Measurements from ENCODE around the gene SIAH2.

The SIAH2 gene

GRCh38 chr3:150725548-150725947, 37.4 kb downstream of the SIAH2 start:
- Mint-ChIP-seq H3K27me3 (no peaks in the 10 kb centered on the region), H3K4me3 (no peak overlapping the region), H3K36me3 (no peaks in the 10 kb centered on the region), H3K9me3 (no peaks in the 10 kb centered on the region), H3K4me1 (peaks cover 18% of the 10 kb centered on the region), H3K27ac (no peak overlapping the region)
- CTCF ChIA-PET: no interaction called here
- DNase-seq: no peak

DNA sequence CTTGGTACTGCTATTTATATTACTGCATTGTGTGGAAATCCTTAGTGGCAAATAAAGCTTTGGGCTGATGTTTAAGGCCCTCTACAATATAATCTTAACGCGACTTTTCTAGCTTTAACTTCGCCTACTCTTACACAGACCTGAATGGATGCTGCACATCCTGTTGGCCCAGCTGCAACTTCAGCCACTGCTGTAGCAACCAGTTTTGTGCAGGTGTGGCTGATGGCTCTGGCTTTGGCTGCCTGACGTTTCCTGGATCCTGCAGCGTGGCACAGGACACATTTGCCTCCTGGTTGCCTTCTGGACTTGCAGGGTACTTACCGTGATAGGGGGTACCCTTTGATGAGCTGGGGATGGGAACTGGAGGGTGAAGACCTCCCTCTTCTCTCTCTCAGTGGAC, 39.0 kb downstream of the SIAH2 start:
- Mint-ChIP-seq H3K27ac (no peak overlapping the region), H3K4me3 (no peak overlapping the region), H3K9me3 (no peaks in the 10 kb centered on the region), H3K27me3 (no peaks in the 10 kb centered on the region), H3K4me1 (peaks cover 18% of the 10 kb centered on the region), H3K36me3 (no peaks in the 10 kb centered on the region)
- CTCF ChIA-PET: interaction anchor here (0.5 to 3.7 kb wide), 7 partner anchors 37 to 143 kb away, joined by 3 to 32 read pairs (median 3); no protein-coding TSS in a partner anchor
- no peak for DNase-seq

DNA sequence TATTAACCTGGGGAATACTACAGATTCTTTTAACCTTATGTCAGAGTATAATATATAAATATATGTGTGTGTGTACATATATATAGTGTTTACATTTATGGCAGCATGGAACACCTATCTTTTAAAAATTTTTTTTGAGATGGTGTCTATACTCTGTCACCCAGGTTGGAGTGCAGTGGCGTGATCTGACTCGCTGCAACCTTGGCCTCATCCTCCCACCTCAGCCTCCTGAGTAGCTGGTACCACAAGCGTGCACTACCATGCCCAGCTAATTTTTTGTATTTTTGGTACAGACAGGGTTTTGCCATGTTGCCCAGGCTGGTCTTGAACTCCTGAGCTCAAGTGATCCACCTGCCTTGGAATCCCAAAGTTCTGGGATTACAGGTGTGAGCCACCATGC, 40.7 kb downstream of the SIAH2 start:
- Mint-ChIP-seq H3K27me3 (no peaks in the 10 kb centered on the region), H3K4me3 (no peak overlapping the region), H3K9me3 (no peaks in the 10 kb centered on the region), H3K4me1 (peaks cover 14% of the 10 kb centered on the region), H3K36me3 (no peaks in the 10 kb centered on the region), H3K27ac (no peak overlapping the region)
- CTCF ChIA-PET: interaction anchor here (0.8 to 3.7 kb wide), 15 partner anchors 18 to 423 kb away, joined by 3 to 32 read pairs (median 5); partner anchors contain the start of genes ERICH6 and SIAH2
- DNase-seq: no peak

DNA sequence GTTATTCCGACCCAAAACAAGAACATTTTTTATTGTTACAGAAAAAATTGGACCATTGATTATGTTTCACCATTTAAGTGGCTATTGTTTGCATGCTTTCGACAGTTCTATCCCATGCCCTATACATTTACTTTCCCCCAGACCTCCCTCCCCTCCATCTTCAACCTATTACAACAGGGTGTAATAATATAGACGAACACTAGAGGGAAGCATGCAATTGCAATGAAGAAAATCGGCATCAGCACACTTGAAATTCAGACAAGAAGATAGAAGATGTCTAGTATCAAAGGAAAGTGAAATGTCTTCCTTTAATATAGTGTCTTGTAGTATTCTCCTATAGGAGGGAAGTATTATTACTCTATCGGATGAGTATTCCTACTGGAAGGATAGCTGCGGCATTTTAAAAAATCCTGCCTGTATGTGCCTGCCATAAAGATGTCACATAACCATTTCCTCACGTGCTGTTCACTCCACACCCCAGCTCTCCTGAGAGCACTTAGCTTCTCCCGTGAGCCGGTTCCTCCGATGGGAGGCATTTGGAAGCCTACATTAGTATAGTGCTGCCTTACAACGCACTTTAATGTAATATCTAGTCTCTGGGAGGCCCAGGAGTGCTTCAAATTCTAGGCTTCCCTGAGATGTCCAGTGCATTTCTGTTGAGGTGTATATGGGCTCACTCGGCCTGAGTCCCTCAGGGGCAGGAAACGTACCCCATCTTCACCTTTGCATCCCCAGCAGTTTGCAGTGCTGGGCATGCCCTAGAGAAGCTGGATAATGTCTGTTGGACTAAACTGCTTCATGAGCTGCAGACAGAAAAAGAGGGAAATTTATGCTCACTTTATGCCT, 41.5 kb downstream of the SIAH2 start:
- H3K27me3 Mint-ChIP-seq: no peaks in the 10 kb centered on the region
- CTCF ChIA-PET: interaction anchor here (0.6 to 3.7 kb wide), 32 partner anchors 8 to 659 kb away, joined by 3 to 32 read pairs (median 4); partner anchors contain the start of genes ERICH6 and SIAH2
- no peak for DNase-seq
- no peak overlapping the region for H3K27ac Mint-ChIP-seq
- no peak overlapping the region for H3K4me3 Mint-ChIP-seq
- no peaks in the 10 kb centered on the region for H3K36me3 Mint-ChIP-seq
- H3K9me3 Mint-ChIP-seq: no peaks in the 10 kb centered on the region
- peaks cover 14% of the 10 kb centered on the region for H3K4me1 Mint-ChIP-seq

DNA sequence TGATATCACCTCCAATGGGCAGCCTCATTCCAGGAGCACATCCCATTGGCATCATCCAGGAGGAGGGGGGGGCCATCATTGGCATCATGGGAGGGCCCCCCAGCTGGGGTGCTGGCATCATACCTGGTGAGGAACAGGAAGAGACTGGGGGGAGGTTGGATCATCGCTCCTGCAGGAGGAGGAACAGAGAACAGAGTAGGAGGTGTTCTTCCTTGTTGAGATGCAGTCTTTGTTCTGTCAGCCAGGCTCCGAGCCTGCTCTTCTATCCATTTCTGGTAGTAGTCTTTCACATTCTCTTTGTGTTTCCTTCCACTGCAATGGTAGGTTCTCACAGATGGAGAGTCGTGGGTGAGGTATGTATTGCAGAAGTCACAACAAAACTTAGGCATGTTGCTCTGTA, 42.5 kb downstream of the SIAH2 start:
- Mint-ChIP-seq H3K36me3 (no peaks in the 10 kb centered on the region), H3K9me3 (peaks cover 4% of the 10 kb centered on the region), H3K27ac (no peak overlapping the region), H3K27me3 (no peaks in the 10 kb centered on the region), H3K4me1 (peaks cover 14% of the 10 kb centered on the region), H3K4me3 (no peak overlapping the region)
- CTCF ChIA-PET: interaction anchor here (0.7 to 3.7 kb wide), 17 partner anchors 9 to 422 kb away, joined by 3 to 32 read pairs (median 6); partner anchors contain the start of genes ERICH6 and SIAH2
- DNase-seq: no peak

- no peak for DNase-seq
- Mint-ChIP-seq H3K27me3 (peaks cover 4% of the 10 kb centered on the region), H3K4me3 (no peak overlapping the region), H3K27ac (no peak overlapping the region), H3K9me3 (peaks cover 16% of the 10 kb centered on the region), H3K36me3 (peaks cover 14% of the 10 kb centered on the region), H3K4me1 (peaks cover 3% of the 10 kb centered on the region)
- CTCF ChIA-PET: no interaction called here
These were observed 52.9 kb downstream of the SIAH2 start for GRCh38 chr3:150710097-150710496.

GRCh38 chr3:150703756-150704344, 59.1 kb downstream of the SIAH2 start, which contains the start of gene ERICH6:
ERICH6 (minus strand) TSS chr3:150703920; CDS start chr3:150703898, 22 bp downstream.
- H3K4me3 Mint-ChIP-seq: peak within 1 kb of the TSS; percentile 97
- peaks cover 37% of the 10 kb centered on the region for H3K27me3 Mint-ChIP-seq
- H3K9me3 Mint-ChIP-seq: peaks cover 5% of the 10 kb centered on the region
- H3K4me1 Mint-ChIP-seq: peaks cover 27% of the 10 kb centered on the region
- H3K27ac Mint-ChIP-seq: peak within 1 kb of the TSS; percentile 92
- peak; percentile 91 for DNase-seq
- CTCF ChIA-PET: interaction anchor here (0.8 to 3.6 kb wide), 2 partner anchors 18 to 59 kb away, joined by 3 to 15 read pairs; partner anchors contain the start of gene SIAH2
- peaks cover 7% of the 10 kb centered on the region for H3K36me3 Mint-ChIP-seq

DNA sequence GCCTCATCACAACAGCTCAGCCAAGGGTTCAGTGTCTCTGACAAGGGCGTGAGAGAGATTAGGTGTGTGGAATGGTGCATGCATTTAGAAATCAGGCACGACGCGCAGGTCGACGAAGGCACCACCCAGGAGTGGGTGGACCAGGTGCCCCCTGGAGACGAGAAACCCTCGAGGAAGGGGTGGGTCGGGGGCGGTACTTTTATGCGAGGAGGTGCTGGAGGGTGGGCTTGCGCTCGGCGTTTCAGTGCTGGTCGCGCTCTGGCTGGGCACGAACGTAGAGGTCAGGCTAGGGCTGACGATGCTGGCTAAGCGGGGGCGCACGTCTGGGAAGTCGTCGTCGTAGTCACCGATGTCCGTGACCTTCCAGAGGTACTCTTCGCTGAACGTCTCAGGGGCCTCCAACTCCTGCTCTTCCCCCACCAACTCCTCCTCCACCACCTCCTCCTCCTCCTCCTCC, 59.6 kb downstream of the SIAH2 start:
- peak overlapping the region; percentile 97 for H3K4me3 Mint-ChIP-seq
- peaks cover 5% of the 10 kb centered on the region for H3K9me3 Mint-ChIP-seq
- peaks cover 27% of the 10 kb centered on the region for H3K4me1 Mint-ChIP-seq
- peaks cover 4% of the 10 kb centered on the region for H3K36me3 Mint-ChIP-seq
- CTCF ChIA-PET: interaction anchor here (0.8 to 3.6 kb wide), 4 partner anchors 18 to 68 kb away, joined by 3 to 15 read pairs (median 4); partner anchors contain the start of gene SIAH2
- DNase-seq: peak; percentile 65
- peak overlapping the region; percentile 92 for H3K27ac Mint-ChIP-seq
- peaks cover 40% of the 10 kb centered on the region for H3K27me3 Mint-ChIP-seq

GRCh38 chr3:150699068-150699639, 63.8 kb downstream of the SIAH2 start:
- peaks cover 46% of the 10 kb centered on the region for H3K27me3 Mint-ChIP-seq
- H3K27ac Mint-ChIP-seq: no peak overlapping the region
- DNase-seq: no peak
- peaks cover 22% of the 10 kb centered on the region for H3K4me1 Mint-ChIP-seq
- no peaks in the 10 kb centered on the region for H3K36me3 Mint-ChIP-seq
- H3K9me3 Mint-ChIP-seq: no peaks in the 10 kb centered on the region
- no peak overlapping the region for H3K4me3 Mint-ChIP-seq
- CTCF ChIA-PET: no interaction called here

DNA sequence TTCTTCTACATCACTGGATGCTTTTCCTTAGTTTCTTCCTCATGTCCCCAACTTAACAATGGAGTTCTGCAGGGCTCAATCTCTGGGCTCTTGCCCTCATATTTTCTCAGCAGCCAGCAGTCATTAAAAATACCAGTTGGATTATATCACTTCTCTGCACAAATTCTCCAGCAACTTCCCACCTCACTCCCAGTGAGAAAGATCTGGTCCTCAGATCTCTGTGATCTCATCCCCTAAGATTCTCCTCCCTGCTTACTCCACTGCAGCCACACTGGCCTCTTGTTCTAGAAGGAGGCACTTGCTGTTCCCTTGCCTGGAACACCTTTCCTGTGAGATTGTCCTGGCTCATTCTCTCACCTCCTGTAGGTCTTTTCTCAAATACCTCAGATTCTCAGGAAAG, 65.3 kb downstream of the SIAH2 start:
- Mint-ChIP-seq H3K4me1 (peaks cover 8% of the 10 kb centered on the region), H3K27ac (no peak overlapping the region), H3K36me3 (no peaks in the 10 kb centered on the region), H3K4me3 (no peak overlapping the region), H3K27me3 (peaks cover 33% of the 10 kb centered on the region), H3K9me3 (peaks cover 6% of the 10 kb centered on the region)
- no peak for DNase-seq
- CTCF ChIA-PET: no interaction called here

DNA sequence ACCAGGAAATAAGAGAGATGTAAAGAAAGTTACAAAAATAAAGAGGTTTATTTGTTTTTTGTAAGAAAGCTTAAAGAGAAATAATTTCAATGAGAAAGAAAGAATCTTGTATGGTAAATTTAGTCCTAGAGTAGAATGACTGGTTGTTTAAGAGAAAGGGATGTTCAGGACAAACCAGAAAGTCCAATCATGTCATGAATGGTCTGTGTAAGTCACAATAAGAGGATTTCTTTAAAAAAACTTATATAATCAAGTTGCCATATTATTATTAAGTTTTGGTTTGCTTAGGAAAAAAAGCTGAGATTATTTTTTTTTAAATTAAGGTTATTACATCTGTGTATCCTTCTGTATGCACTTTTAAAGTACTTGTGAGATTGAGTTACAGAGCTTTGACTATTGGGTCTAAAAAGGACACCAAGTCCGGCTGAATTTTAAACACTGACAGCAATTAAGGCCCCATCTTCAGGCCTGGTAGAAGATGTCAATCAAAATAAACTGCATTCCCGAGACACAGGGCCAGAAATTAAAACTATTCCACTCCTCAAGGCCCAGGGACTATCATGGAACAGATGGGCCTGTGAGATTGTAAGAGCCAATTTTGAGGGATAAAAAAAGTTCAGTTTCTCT, 71.4 kb downstream of the SIAH2 start:
- H3K27me3 Mint-ChIP-seq: no peaks in the 10 kb centered on the region
- no peak overlapping the region for H3K27ac Mint-ChIP-seq
- peaks cover 12% of the 10 kb centered on the region for H3K9me3 Mint-ChIP-seq
- CTCF ChIA-PET: no interaction called here
- no peaks in the 10 kb centered on the region for H3K4me1 Mint-ChIP-seq
- H3K36me3 Mint-ChIP-seq: no peaks in the 10 kb centered on the region
- H3K4me3 Mint-ChIP-seq: no peak overlapping the region
- no peak for DNase-seq
